ENCODE data around the gene CNTN1. TPM values are rescaled to one million over a fixed set of nuclear protein-coding genes. Genes with fewer than 3 reads are reported as not detected.

The CNTN1 gene
- total and polyA plus RNA-seq, 2 of the 13 experiments (the other 11 are each of a cell fraction or from before 2014, with no cell fraction given), result 0.01 to 0.07 TPM

- CTCF ChIA-PET (ENCODE audit: low intra/inter-chr PET ratio, low total read pairs), result no interaction called here
- FAIRE-seq, result no peak
- no peak for ATAC-seq
- no peak overlapping the region for H3K4me2 ChIP-seq (ENCODE audit: low read depth, low read length)
- H3K36me3 ChIP-seq (replicated peaks in 1 of 2; ENCODE audit: control insufficient read depth in 1 of 2, insufficient read depth in 2 of 2, low read length in 2 of 2), result no peaks in the 10 kb centered on the region
- H3K9me3 ChIP-seq (ENCODE audit: low read length), result no peaks in the 10 kb centered on the region
- intact Hi-C loops (cut with micrococcal nuclease; ENCODE audit: unreplicated experiment), result no loop called here
- TF ChIP-seq ZNF354B (CRISPR knock-in tag; IDR thresholded peaks at IDR 0.05) (no peak), ZNF879 (CRISPR knock-in tag; IDR thresholded peaks at IDR 0.05) (no peak), HMGA1 (CRISPR knock-in tag; conservative IDR thresholded peaks at IDR 0.05) (no peak)
- no peak for DNase-seq (ENCODE audit: low spot score)
- H3K27me3 ChIP-seq (ENCODE audit: control insufficient read depth in 1 of 2, insufficient read depth in 2 of 2, low read length in 2 of 2), result no peaks in the 10 kb centered on the region; a peak in 1 of 5 replicates
- H3K79me2 ChIP-seq (ENCODE audit: insufficient read depth, low read length), result no peaks in the 10 kb centered on the region
- no peak overlapping the region for H2AFZ ChIP-seq (ENCODE audit: low read length)
- H3K9ac ChIP-seq (ENCODE audit: insufficient read depth, low read depth, low read length), result no peak overlapping the region
- H3K4me1 ChIP-seq (ENCODE audit: insufficient read depth, low read length), result no peaks in the 10 kb centered on the region
- POLR2A ChIA-PET, result no interaction called here
- no peaks in the 10 kb centered on the region for H4K20me1 ChIP-seq (ENCODE audit: insufficient read depth, low read length)
- 2% methylated on average over 3 of the region's 3 CpGs for WGBS (ENCODE audit: low lambda C conversion rate)
- no peak overlapping the region for H3K27ac ChIP-seq (ENCODE audit: extremely low read length, insufficient read depth, low read length)
- BruUV-seq (replicated peaks), result no TSS peak
- in situ Hi-C loops (cut with HindIII; ENCODE audit: extremely low pct_ligation_motif_present, low pct_unique_long_range_greater_than_20kb), result no loop called here
- no peak overlapping the region for H3K4me3 ChIP-seq (replicated peaks in 1 of 3; ENCODE audit: insufficient read depth in 1 of 3, low read depth in 2 of 3, low read length in 3 of 3)
Observed at GRCh38 chr12:41106315-41106714, 414.1 kb downstream of the CNTN1 start.

GRCh38 chr12:41108032-41108431 is 415.8 kb downstream of the CNTN1 start:
- FAIRE-seq (no peak), DNase-seq (ENCODE audit: low spot score) (no peak), ATAC-seq (no peak)
- intact Hi-C loops (cut with micrococcal nuclease; ENCODE audit: unreplicated experiment) (no loop called here), in situ Hi-C loops (cut with HindIII; ENCODE audit: extremely low pct_ligation_motif_present, low pct_unique_long_range_greater_than_20kb) (no loop called here)
- Histone ChIP-seq H3K79me2 (ENCODE audit: insufficient read depth, low read length) (no peaks in the 10 kb centered on the region), H3K36me3 (replicated peaks in 1 of 2; ENCODE audit: control insufficient read depth in 1 of 2, insufficient read depth in 2 of 2, low read length in 2 of 2) (no peaks in the 10 kb centered on the region), H3K9me3 (ENCODE audit: low read length) (no peaks in the 10 kb centered on the region), H3K27ac (ENCODE audit: extremely low read length, insufficient read depth, low read length) (no peak overlapping the region), H3K4me1 (ENCODE audit: insufficient read depth, low read length) (no peaks in the 10 kb centered on the region), H3K4me2 (ENCODE audit: low read depth, low read length) (no peak overlapping the region), H3K9ac (ENCODE audit: insufficient read depth, low read depth, low read length) (no peak overlapping the region), H2AFZ (ENCODE audit: low read length) (no peak overlapping the region), H3K4me3 (replicated peaks in 1 of 3; ENCODE audit: insufficient read depth in 1 of 3, low read depth in 2 of 3, low read length in 3 of 3) (no peak overlapping the region), H4K20me1 (ENCODE audit: insufficient read depth, low read length) (no peaks in the 10 kb centered on the region), H3K27me3 (ENCODE audit: control insufficient read depth in 1 of 2, insufficient read depth in 2 of 2, low read length in 2 of 2) (no peaks in the 10 kb centered on the region; a peak in 1 of 5 replicates)
- WGBS (ENCODE audit: low lambda C conversion rate), result 2% methylated on average over 4 of the region's 4 CpGs
- no TSS peak for BruUV-seq (replicated peaks)
- ChIA-PET CTCF (ENCODE audit: low intra/inter-chr PET ratio, low total read pairs) (no interaction called here), POLR2A (no interaction called here)
- TF ChIP-seq BRF2 (CRISPR knock-in tag; IDR thresholded peaks at IDR 0.05) (no peak), ATF1 (CRISPR knock-in tag; IDR thresholded peaks at IDR 0.05) (no peak), RBAK (CRISPR knock-in tag; IDR thresholded peaks at IDR 0.05) (no peak), ZNF333 (CRISPR knock-in tag; IDR thresholded peaks at IDR 0.05; ENCODE audit: borderline replicate concordance) (no peak), ZNF780A (CRISPR knock-in tag; IDR thresholded peaks at IDR 0.05) (no peak), KDM1A (CRISPR knock-in tag; IDR thresholded peaks at IDR 0.05) (no peak), GLI4 (CRISPR knock-in tag; IDR thresholded peaks at IDR 0.05; ENCODE audit: borderline replicate concordance) (no peak), DDIT3 (CRISPR knock-in tag; IDR thresholded peaks at IDR 0.05) (no peak), ZNF891 (CRISPR knock-in tag; IDR thresholded peaks at IDR 0.05) (no peak), PAXIP1 (CRISPR knock-in tag; conservative IDR thresholded peaks at IDR 0.05) (no peak), TIGD3 (CRISPR knock-in tag; IDR thresholded peaks at IDR 0.05; ENCODE audit: borderline replicate concordance) (no peak)

Measured in HepG2 (cell line).